Nephron (organoid): Measurements from ENCODE around the gene DIO3.
"Not testable (repeated sequence)": the region's sequence is repeated elsewhere in the genome, so short reads cannot be mapped to it uniquely, and the experiment has no call there.

Source experiments
- H3K27ac Mint-ChIP-seq, 3 experiments: 2 replicates each; pipeline ENCODE4 v1.8.0; 2020; ENCODE audit warnings: mixed read lengths in 3 of 3, mild to moderate bottlenecking in 2 of 3, moderate library complexity in 1 of 3
- H3K27me3 Mint-ChIP-seq: 2 replicates; pipeline ENCODE4 v1.8.0; 2021; ENCODE audit warnings: low read depth, mild to moderate bottlenecking, moderate library complexity, mixed read lengths
- H3K36me3 Mint-ChIP-seq: 2 replicates; pipeline ENCODE4 v1.8.0; 2020; ENCODE audit warnings: low read depth, mixed read lengths
- H3K4me1 Mint-ChIP-seq: 2 replicates; pipeline ENCODE4 v1.8.0; 2020; ENCODE audit warnings: mixed read lengths
- H3K4me3 Mint-ChIP-seq, 3 experiments: 2 replicates each; pipeline ENCODE4 v1.8.0; 2020; ENCODE audit warnings: mild to moderate bottlenecking in 3 of 3, mixed read lengths in 3 of 3, moderate library complexity in 2 of 3
- H3K9me3 Mint-ChIP-seq: 2 replicates; pipeline ENCODE4 v1.8.0; 2020; ENCODE audit warnings: mixed read lengths
- TF ChIP-seq, protein P1 (sequence below), 3 experiments: fragments of 200-600 bp; sonication (generic); IDR thresholded peaks; one replicate each; pipeline ENCODE4 v1.5.0; 2021; ENCODE audit warnings: antibody characterized with exemption in 3 of 3; ENCODE audit not compliant: unreplicated experiment in 3 of 3

DIO3 gene

GRCh38 chr14:101571004-101571403 lies 9.7 kb downstream of the DIO3 start:
- Mint-ChIP-seq H3K27ac (no peak overlapping the region), H3K9me3 (no peaks in the 10 kb centered on the region), H3K4me1 (no peaks in the 10 kb centered on the region), H3K27me3 (peaks cover 76% of the 10 kb centered on the region), H3K4me3 (no peak overlapping the region), H3K36me3 (no peaks in the 10 kb centered on the region)
- TF ChIP-seq, protein P1, sequence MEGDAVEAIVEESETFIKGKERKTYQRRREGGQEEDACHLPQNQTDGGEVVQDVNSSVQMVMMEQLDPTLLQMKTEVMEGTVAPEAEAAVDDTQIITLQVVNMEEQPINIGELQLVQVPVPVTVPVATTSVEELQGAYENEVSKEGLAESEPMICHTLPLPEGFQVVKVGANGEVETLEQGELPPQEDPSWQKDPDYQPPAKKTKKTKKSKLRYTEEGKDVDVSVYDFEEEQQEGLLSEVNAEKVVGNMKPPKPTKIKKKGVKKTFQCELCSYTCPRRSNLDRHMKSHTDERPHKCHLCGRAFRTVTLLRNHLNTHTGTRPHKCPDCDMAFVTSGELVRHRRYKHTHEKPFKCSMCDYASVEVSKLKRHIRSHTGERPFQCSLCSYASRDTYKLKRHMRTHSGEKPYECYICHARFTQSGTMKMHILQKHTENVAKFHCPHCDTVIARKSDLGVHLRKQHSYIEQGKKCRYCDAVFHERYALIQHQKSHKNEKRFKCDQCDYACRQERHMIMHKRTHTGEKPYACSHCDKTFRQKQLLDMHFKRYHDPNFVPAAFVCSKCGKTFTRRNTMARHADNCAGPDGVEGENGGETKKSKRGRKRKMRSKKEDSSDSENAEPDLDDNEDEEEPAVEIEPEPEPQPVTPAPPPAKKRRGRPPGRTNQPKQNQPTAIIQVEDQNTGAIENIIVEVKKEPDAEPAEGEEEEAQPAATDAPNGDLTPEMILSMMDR (IDR thresholded peaks at IDR 0.05; ENCODE audit: unreplicated experiment in 3 of 3): no peak

DNA sequence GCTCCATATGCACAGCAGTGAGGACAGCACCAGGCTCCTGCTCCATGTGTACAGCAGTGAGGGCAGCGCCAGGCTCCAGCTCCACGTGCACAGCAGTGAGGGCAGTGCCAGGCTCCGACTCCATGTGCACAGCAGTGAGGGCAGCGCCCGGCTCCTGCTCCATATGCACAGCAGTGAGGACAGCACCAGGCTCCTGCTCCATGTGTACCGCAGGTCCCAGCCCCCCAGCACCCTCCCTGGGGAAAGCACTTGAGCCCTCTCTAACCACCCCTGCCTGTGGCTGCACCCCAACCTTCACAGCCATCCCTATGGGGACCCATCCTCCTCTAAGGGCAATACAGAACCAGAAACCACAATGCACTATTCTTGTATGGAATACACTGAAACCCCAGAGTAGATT lies 11.2 kb downstream of the DIO3 start:
- H3K9me3 Mint-ChIP-seq, H3K4me3 Mint-ChIP-seq, H3K27ac Mint-ChIP-seq, H3K4me1 Mint-ChIP-seq, H3K36me3 Mint-ChIP-seq: not testable (repeated sequence)
- peaks cover 61% of the 10 kb centered on the region for H3K27me3 Mint-ChIP-seq

DNA sequence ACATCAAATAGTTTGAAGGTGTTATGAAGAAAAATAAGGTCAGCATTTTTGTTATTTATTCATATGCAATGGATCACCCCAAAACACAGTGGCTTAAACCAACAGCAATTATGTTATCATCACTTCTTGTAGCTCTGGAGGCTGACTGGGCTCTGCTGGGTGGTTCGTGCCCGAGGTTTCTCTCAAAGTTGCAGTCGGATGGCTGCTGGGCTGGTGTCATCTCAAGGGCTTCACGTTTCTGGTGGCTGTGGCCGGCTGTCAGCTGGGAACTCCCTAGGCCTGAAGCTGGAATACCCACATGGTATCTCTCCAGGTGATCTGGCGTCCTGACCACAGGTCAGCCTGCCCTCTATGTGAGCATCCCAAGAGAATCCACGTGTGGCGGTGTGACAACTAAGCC lies 12.0 kb downstream of the DIO3 start:
- TF ChIP-seq, protein P1 (IDR thresholded peaks at IDR 0.05; ENCODE audit: unreplicated experiment in 3 of 3): no peak
- Mint-ChIP-seq H3K36me3 (no peaks in the 10 kb centered on the region), H3K4me1 (no peaks in the 10 kb centered on the region), H3K27me3 (peaks cover 58% of the 10 kb centered on the region), H3K4me3 (no peak overlapping the region), H3K9me3 (peaks cover 2% of the 10 kb centered on the region), H3K27ac (no peak overlapping the region)

DNA sequence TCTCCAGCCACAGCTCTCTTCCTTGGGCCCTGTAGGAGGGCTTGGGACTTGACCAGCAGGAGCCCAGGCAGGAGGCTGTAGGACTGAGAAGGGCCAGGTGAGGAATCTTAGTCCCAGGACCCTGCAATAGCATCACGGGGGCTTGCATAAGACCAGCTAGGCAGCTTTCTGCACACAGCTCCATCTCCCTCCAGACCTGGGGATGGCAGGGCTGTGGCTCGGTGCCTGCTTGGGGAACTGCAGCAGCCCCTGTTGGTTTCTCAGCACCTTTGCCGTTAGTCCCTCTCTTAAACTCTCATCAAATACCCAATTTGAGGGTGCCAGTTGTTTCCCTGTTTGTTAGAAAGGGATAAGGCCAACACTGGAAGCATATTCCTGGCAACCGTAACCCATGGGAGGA lies 14.3 kb downstream of the DIO3 start:
- peaks cover 5% of the 10 kb centered on the region for H3K9me3 Mint-ChIP-seq
- H3K4me3 Mint-ChIP-seq: no peak overlapping the region
- H3K27ac Mint-ChIP-seq: no peak overlapping the region
- TF ChIP-seq, protein P1 (IDR thresholded peaks at IDR 0.05; ENCODE audit: unreplicated experiment in 3 of 3): no peak
- H3K4me1 Mint-ChIP-seq: no peaks in the 10 kb centered on the region
- H3K36me3 Mint-ChIP-seq: no peaks in the 10 kb centered on the region
- H3K27me3 Mint-ChIP-seq: peaks cover 52% of the 10 kb centered on the region

GRCh38 chr14:101577221-101577909 lies 16.1 kb downstream of the DIO3 start:
- Mint-ChIP-seq H3K4me1 (no peaks in the 10 kb centered on the region), H3K4me3 (no peak overlapping the region), H3K36me3 (no peaks in the 10 kb centered on the region), H3K9me3 (peaks cover 12% of the 10 kb centered on the region), H3K27me3 (peaks cover 52% of the 10 kb centered on the region), H3K27ac (no peak overlapping the region)
- TF ChIP-seq, protein P1 (IDR thresholded peaks at IDR 0.05; ENCODE audit: unreplicated experiment in 3 of 3): no peak

DNA sequence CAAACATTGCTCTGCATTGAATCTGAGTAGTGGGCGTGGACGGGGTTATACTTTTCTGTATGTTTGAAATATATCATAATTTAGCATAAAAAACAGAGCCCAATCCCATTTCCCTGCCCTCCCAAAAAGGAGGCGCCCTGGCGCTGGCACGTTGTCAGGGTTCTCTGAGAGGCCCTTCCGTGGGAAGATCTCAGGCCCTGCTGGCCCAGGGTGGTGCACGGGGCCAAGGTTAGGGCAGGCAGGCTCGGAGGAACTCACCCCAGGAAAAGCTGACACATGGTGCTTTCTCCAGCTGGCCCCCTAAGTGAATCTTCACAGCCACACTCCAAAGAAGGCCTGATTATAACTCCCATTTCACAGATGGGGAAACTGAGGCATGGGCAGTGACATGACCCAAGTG lies 17.2 kb downstream of the DIO3 start:
- Mint-ChIP-seq H3K36me3 (no peaks in the 10 kb centered on the region), H3K9me3 (peaks cover 12% of the 10 kb centered on the region), H3K27ac (no peak overlapping the region)

More for the DNA sequence above, 17.2 kb downstream of the DIO3 start:
- Mint-ChIP-seq H3K4me1 (no peaks in the 10 kb centered on the region), H3K27me3 (peaks cover 49% of the 10 kb centered on the region), H3K4me3 (no peak overlapping the region)
- TF ChIP-seq, protein P1 (IDR thresholded peaks at IDR 0.05; ENCODE audit: unreplicated experiment in 3 of 3): no peak
